GM18507 (cell line): ENCODE data around the gene NLRP1.

Experiments used
- DNase-seq: peaks from one replicate; pipeline ENCODE4 v3.0.0; 2011; ENCODE audit warnings: low read depth; ENCODE audit not compliant: insufficient read length; ENCODE audit errors: extremely low spot score
- FAIRE-seq: peaks from 2 replicates; lab custom pipeline; 2011; peaks lifted over from hg19 to GRCh38; lab: Jason Lieb, UNC

NLRP1 gene

GRCh38 chr17:5530265-5531084 lies 53.8 kb downstream of the NLRP1 start:
- FAIRE-seq = no peak
- no peak for DNase-seq

GRCh38 chr17:5527601-5528250 lies 56.6 kb downstream of the NLRP1 start:
- FAIRE-seq (no peak), DNase-seq (no peak)

DNA sequence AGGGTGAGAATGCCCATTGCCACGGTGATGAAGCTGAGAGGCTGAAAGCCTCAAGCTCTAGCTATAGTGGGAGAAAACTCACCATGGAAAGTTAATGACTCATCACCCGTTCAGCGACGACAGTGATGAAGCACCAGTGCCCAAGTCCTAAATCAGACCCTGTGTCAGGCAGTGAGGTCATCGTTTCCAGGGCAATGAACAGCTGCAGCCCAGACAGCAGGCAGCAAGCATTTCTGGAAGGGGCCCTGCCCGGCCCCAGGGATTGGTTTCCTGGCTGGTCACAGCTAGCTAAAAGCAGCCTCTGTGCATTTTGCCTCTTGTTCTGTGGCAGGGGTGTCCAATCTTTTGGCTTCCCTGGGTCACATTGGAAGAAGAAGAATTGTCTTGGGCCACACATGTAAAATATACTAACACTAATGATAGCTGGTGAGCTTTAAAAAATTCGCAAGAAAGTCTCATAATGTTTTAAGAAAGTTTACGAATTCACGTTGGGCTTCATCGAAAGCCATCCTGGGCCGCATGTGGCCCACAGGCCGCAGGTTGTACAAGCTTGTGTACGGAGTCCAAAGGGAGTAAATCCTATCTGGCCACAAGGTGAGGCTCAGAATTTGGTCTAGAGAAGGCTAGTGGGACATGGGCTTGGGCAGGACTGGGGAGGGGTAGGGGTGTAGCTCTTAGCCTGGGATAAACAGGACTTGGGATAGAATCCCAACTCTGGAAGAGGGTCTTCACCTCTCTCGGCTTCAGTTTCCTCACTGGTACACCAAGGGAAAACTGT lies 57.3 kb downstream of the NLRP1 start:
- FAIRE-seq = peak; percentile 48
- DNase-seq = no peak

DNA sequence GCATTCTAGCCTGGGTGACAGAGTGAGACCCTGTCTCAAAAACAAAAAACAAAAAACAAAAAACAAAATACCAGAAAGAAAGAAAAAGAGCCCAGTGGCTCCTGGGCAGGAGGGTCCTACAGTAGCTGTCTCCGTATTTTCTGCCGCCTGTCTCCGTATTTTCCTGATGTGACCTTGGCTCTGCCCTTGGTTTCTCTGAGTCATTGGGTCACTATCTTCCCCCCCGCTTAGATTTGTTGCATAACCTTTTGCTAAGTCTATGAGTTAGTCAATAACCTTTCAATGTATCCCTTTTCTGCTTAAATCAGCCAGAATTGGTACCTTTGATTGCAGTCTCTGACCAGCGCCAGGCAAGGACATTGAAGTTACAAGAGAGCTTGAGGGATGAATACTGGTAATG lies 61.1 kb downstream of the NLRP1 start:
- DNase-seq = no peak
- FAIRE-seq = no peak

GRCh38 chr17:5522476-5522875 lies 61.8 kb downstream of the NLRP1 start:
- FAIRE-seq = no peak
- DNase-seq = no peak

- FAIRE-seq (no peak), DNase-seq (no peak)
Observed at GRCh38 chr17:5516060-5516792, 68.1 kb downstream of the NLRP1 start.

- DNase-seq (no peak), FAIRE-seq (no peak)
Observed at GRCh38 chr17:5514976-5515375, 69.3 kb downstream of the NLRP1 start.

DNA sequence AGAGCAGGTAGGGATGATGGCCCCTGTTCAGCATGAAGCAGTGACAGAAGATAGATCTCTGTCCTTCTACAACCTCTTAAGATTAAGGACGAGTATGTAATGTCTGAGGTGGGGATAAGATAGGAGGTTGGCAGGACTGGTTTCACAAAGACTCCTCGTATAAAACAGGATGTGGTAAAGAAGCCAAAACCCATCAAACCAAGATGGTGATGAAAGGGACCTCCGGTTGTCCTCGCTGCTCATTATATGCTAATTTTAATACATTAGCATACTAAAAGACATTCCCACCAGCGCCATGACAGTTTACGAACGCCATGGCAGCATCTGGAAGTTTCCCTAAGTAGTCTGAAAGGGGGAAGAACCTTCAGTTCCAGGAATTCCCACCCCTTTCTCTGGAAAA lies 70.7 kb downstream of the NLRP1 start:
- no peak for DNase-seq
- no peak for FAIRE-seq

- FAIRE-seq (no peak), DNase-seq (no peak)
Observed at GRCh38 chr17:5511401-5512225, 72.7 kb downstream of the NLRP1 start.

GRCh38 chr17:5510771-5511170 lies 73.5 kb downstream of the NLRP1 start:
- DNase-seq = no peak
- FAIRE-seq = no peak

- no peak for FAIRE-seq
Observed at GRCh38 chr17:5509482-5509881, 74.8 kb downstream of the NLRP1 start.

DNA sequence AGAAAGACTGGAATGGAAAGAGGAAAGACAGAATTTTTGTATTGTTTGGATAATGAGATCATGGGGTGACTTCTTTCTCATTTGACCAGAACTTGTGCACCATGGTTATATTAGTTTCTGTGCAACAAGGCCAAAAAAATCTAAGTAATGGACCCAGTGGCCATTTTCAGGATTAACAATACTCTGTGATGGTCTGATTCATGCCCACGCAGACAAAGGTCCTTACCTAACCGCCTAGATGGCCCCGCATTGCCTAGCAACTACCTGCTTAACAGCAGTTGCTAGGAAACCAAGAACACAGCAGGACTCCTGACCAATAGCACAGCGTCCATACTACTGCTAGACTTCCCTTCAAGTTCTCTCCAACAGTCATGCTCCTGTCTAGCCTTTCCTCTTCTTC lies 75.5 kb downstream of the NLRP1 start:
- FAIRE-seq (no peak), DNase-seq (no peak)

More at GRCh38 chr17:5509482-5509881, 74.8 kb downstream of the NLRP1 start:
- no peak for DNase-seq

GRCh38 chr17:5506307-5506706 lies 78.0 kb downstream of the NLRP1 start:
- FAIRE-seq (no peak), DNase-seq (no peak)

DNA sequence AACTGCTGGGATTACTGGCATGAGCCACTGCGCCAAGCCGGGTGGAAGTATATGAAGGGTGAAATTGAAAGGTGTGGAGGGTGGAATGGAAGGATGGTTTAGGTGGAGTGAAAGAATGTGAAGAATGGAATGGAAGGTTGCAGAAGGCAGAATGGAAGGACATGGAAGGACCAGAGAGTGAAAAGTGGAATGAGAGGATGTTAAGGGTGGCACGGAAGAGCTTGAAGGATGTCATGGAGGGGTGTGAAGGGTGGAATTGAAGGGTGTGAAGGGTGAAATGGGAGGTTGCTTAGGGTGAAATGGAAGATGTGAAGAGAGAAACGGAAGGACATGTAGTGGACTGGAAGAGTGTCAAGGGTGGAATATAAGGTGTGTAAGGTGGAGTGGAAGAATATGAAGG lies 81.8 kb downstream of the NLRP1 start:
- DNase-seq (no peak), FAIRE-seq (no peak)

GRCh38 chr17:5501685-5502084 lies 82.6 kb downstream of the NLRP1 start:
- FAIRE-seq = no peak
- DNase-seq = no peak

- peak; percentile 62 for DNase-seq
- FAIRE-seq = peak; percentile 52
Observed at GRCh38 chr17:5500589-5501391, 83.5 kb downstream of the NLRP1 start.

- FAIRE-seq = no peak
- DNase-seq = no peak
Observed at GRCh38 chr17:5500247-5500588, 84.1 kb downstream of the NLRP1 start.

- no peak for FAIRE-seq
- DNase-seq = no peak
Observed at GRCh38 chr17:5499476-5500231, 84.7 kb downstream of the NLRP1 start.
